HCT116 (cell line): ENCODE data around the gene C1orf52. TPM values are rescaled to one million over a fixed set of nuclear protein-coding genes. Genes with fewer than 3 reads are reported as not detected.
A peak's percentile ranks its signal among the peaks of the same experiment; 100 is the strongest.

Source experiments
- ATAC-seq: fragments of 200-7000 bp; cut with Tn5 transposase; 2 replicates; pipeline ENCODE4 v1.9.1; 2020; ENCODE audit warnings: mild to moderate bottlenecking, moderate library complexity
- BruUV-seq: library from RNA; stranded (reverse); fragments of 400-500 nt; replicated peaks from 2 replicates; lab custom pipeline; 2021; lab: Mats Ljungman, UMichigan
- CTCF ChIA-PET: fragments of 300-600 bp; sonication (Branson Sonifier 250); formaldehyde crosslinking; loops from one replicate; lab custom pipeline; 2021; ENCODE audit warnings: antibody characterized with exemption; lab: Charles Lee
- POLR2A ChIA-PET: fragments of 300-600, 350-600 bp; sonication (Branson Sonifier 250); formaldehyde crosslinking; loops from one replicate; lab custom pipeline; 2021; ENCODE audit warnings: antibody characterized with exemption; lab: Charles Lee
- RAD21 ChIA-PET, 2 experiments: fragments of 300-600 bp; sonication (Branson Sonifier 250); formaldehyde crosslinking; loops; one replicate each; lab custom pipeline; 2023; ENCODE audit warnings: low total read pairs in 2 of 2; ENCODE audit not compliant: uncharacterized antibody in 2 of 2, unreplicated experiment in 2 of 2, low non-redundant PET in 1 of 2; lab: Charles Lee
- DNase-seq: peaks from one replicate; pipeline ENCODE4 v3.0.0-alpha.2; 2010; ENCODE audit warnings: low read depth, low spot score
- H2AFZ ChIP-seq: fragments of 200-600 bp; shearing (Covaris generic), sonication (generic); 2 replicates; pipeline ENCODE4 v1.6.1; 2017; ENCODE audit warnings: low read depth, mixed run types, mixed read lengths, antibody characterized with exemption, low read length; ENCODE audit not compliant: poor library complexity, severe bottlenecking
- H3K27ac ChIP-seq: 2 replicates; pipeline ENCODE4 v1.5.1; 2012; ENCODE audit warnings: low read depth, low read length
- H3K27me3 ChIP-seq: fragments of 200-600 bp; sonication (generic); 2 replicates; pipeline ENCODE4 v1.6.1; 2016; ENCODE audit warnings: mixed run types, low read length, mixed read lengths; ENCODE audit not compliant: insufficient read depth
- H3K36me3 ChIP-seq, 2 experiments: fragments of 200-500 bp in 1 of 2; fragments of 200-600 bp in 1 of 2; sonication (Bioruptor generic) in 1 of 2; sonication (generic) in 1 of 2; 2 replicates each; pipeline versions ENCODE4 v1.5.1 to v1.6.1; 2014 to 2016; ENCODE audit warnings: low read length in 2 of 2, inconsistent platforms in 1 of 2, mixed read lengths in 1 of 2, mixed run types in 1 of 2; ENCODE audit not compliant: insufficient read depth in 2 of 2, control insufficient read depth in 1 of 2
- H3K4me1 ChIP-seq, 2 experiments: fragments of 200-600 bp in 1 of 2; sonication (generic) in 1 of 2; 2 replicates each; pipeline versions ENCODE4 v1.5.1 to v1.6.1; 2012 to 2017; ENCODE audit warnings: low read length in 2 of 2, inconsistent platforms in 1 of 2, mild to moderate bottlenecking in 1 of 2, mixed read lengths in 1 of 2, mixed run types in 1 of 2, moderate library complexity in 1 of 2; ENCODE audit not compliant: insufficient read depth in 2 of 2, control insufficient read depth in 1 of 2
- H3K4me2 ChIP-seq: fragments of 200-600 bp; sonication (generic); 2 replicates; pipeline ENCODE4 v1.6.1; 2017; ENCODE audit warnings: mixed run types, low read length, mixed read lengths
- H3K4me3 ChIP-seq, 2 experiments: fragments of 200-600 bp in 1 of 2; sonication (generic) in 1 of 2; replicated peaks in 1 of 2; 2 replicates each; pipeline ENCODE4 v1.5.1; 2011 to 2016; ENCODE audit warnings: low read length in 2 of 2, control low read depth in 1 of 2, low read depth in 1 of 2, mild to moderate bottlenecking in 1 of 2, mixed read lengths in 1 of 2, mixed run types in 1 of 2
- H3K79me2 ChIP-seq: fragments of 200-600 bp; sonication (generic); 2 replicates; pipeline ENCODE4 v1.6.1; 2017; ENCODE audit warnings: mild to moderate bottlenecking, mixed run types, low read length, moderate library complexity, mixed read lengths; ENCODE audit not compliant: insufficient read depth
- H3K9ac ChIP-seq: fragments of 200-600 bp; sonication (generic); 2 replicates; pipeline ENCODE4 v1.6.1; 2016; ENCODE audit warnings: low read length, mixed read lengths
- H3K9me2 ChIP-seq: fragments of 200-600 bp; sonication (generic), shearing (Covaris generic); 2 replicates; pipeline ENCODE4 v1.6.1; 2017; ENCODE audit warnings: mixed run types, mild to moderate bottlenecking, moderate library complexity; ENCODE audit not compliant: insufficient read depth
- H3K9me3 ChIP-seq, 2 experiments: fragments of 200-500 bp in 1 of 2; fragments of 200-600 bp in 1 of 2; sonication (Bioruptor generic) in 1 of 2; sonication (generic) in 1 of 2; 2 replicates each; pipeline ENCODE4 v1.6.1; 2014 to 2017; ENCODE audit warnings: low read length in 2 of 2, mixed read lengths in 2 of 2, inconsistent platforms in 1 of 2, low read depth in 1 of 2, mild to moderate bottlenecking in 1 of 2, mixed run types in 1 of 2, moderate library complexity in 1 of 2; ENCODE audit not compliant: control insufficient read depth in 1 of 2, insufficient read depth in 1 of 2
- H4K20me1 ChIP-seq: fragments of 200-600 bp; sonication (generic), shearing (Covaris generic); 2 replicates; pipeline ENCODE4 v1.6.1; 2017; ENCODE audit warnings: mixed run types, mild to moderate bottlenecking, moderate library complexity; ENCODE audit not compliant: insufficient read depth
- ELF1 ChIP-seq: IDR thresholded peaks from 2 replicates; pipeline ENCODE4 v1.6.1; 2012; ENCODE audit warnings: low read depth, borderline replicate concordance
- EZH2 ChIP-seq: fragments of 200-600 bp; sonication (generic); IDR thresholded peaks from 2 replicates; pipeline ENCODE4 v1.6.1; 2017; ENCODE audit warnings: antibody characterized with exemption, mixed run types
- SIN3A ChIP-seq: IDR thresholded peaks from 2 replicates; pipeline ENCODE4 v1.6.1; 2012; ENCODE audit warnings: low read depth
- intact Hi-C: fragments of 100-400 bp; cut with micrococcal nuclease; formaldehyde crosslinking; loops from 2 replicates; pipeline ENCODE4 v1.10.0; 2022
- total RNA-seq: library from RNA; stranded (reverse); gene quantifications from one replicate; pipeline ENCODE4 v1.2.1, GENCODE V29; 2021; ENCODE audit not compliant: unreplicated experiment
- TF ChIP-seq, protein P1 (sequence below): IDR thresholded peaks from 2 replicates; pipeline ENCODE4 v1.6.1; 2012
- TF ChIP-seq, protein P2 (sequence below): IDR thresholded peaks from 2 replicates; pipeline ENCODE4 v1.6.1; 2012

Gene C1orf52
- total RNA-seq, 1 experiment from 2014 or later = 23.3 TPM

DNA sequence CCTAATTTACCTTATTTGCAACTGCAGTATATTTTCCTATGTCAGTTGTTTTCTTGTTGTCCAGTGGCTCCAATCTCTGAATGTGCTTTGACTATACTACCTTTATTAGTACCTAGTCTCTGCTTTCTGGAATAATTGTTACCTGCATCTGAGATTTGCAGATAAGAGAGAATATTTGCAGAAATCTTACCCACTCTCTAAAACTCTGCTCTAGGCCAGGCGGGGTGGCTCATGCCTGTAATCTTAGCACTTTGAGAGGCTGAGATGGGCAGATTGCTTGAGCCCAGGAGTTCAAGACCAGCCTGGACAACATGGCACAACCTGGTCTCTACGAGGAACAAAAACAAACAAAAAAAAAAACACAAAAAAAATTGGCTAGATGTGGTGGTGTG lies 56.6 kb downstream of the C1orf52 start (continued):
- TF ChIP-seq, protein P1, sequence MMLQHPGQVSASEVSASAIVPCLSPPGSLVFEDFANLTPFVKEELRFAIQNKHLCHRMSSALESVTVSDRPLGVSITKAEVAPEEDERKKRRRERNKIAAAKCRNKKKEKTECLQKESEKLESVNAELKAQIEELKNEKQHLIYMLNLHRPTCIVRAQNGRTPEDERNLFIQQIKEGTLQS = no peak
- no peak for TF ChIP-seq ELF1
- TF ChIP-seq, all 23 proteins: peak for 0

DNA sequence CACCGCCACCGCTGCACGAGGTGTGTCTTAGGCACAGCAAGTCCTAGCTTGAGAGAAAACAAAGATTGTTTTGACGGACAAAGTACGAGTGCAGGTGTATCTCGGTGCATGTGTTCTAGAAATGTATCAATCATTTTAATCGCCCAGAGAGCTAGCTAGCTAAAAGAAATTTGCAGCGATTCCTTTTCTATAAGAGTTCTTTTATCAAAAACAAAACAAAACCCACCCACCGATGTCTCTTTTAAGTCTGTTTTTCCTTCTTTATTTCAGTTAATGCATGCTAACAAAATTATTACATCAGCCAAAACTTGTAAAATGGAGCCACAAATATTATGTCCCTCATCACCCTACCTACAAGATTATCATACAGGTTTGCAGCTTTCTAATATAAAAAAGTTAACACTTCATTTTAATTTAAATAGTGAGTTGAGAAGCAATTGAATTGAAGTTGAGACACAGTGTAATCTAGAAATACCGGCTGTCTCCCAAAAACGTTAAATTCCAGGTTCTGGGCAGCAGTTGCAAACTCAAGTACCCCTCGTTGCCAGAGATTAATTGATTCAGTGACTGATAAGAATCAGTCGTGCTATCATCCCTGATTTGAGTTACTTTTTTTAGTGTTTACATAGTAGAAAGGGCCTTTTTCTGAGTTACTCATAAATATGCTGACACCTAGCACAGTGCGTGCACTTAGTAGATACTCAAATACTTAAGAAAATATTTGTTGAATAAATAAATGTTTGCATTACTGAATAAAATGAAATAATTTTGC lies 57.2 kb downstream of the C1orf52 start:
- peak overlapping the region; percentile 67 for H3K9ac ChIP-seq
- H4K20me1 ChIP-seq = no peaks in the 10 kb centered on the region
- no peaks in the 10 kb centered on the region for H3K36me3 ChIP-seq
- H3K27me3 ChIP-seq = no peaks in the 10 kb centered on the region
- CTCF ChIA-PET = no interaction called here
- peaks cover 6 to 16% of the 10 kb centered on the region in 2 experiments for H3K4me1 ChIP-seq
- peak overlapping the region; percentile 85; the same call in 1 of the 2 replicates for H3K27ac ChIP-seq
- DNase-seq = no peak
- TF ChIP-seq EZH2 = no peak
- TF ChIP-seq, protein P2, sequence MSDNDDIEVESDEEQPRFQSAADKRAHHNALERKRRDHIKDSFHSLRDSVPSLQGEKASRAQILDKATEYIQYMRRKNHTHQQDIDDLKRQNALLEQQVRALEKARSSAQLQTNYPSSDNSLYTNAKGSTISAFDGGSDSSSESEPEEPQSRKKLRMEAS = 0 out of 2 replicates have a peak, but pooled peaks have one; percentile 64
- TF ChIP-seq SIN3A = peak; percentile 7; the same call in 1 of the 2 replicates
- H3K79me2 ChIP-seq = peaks cover 5% of the 10 kb centered on the region
- intact Hi-C loops = no loop called here
- peak overlapping the region; percentile 39 for H2AFZ ChIP-seq
- BruUV-seq = TSS peak; percentile 87
- no peaks in the 10 kb centered on the region for H3K9me2 ChIP-seq
- POLR2A ChIA-PET = no interaction called here
- no peaks in the 10 kb centered on the region for H3K9me3 ChIP-seq
- no peak; the same call in 1 of the 2 replicates for ATAC-seq
- RAD21 ChIA-PET = no interaction called here
- H3K4me3 ChIP-seq = peak overlapping the region; percentile 74 to 76
- H3K4me2 ChIP-seq = peak overlapping the region; percentile 89
